NB4 (cell line): ENCODE data around the gene ARHGEF16.

Source experiments
- DNase-seq: peaks from one replicate; pipeline ENCODE4 v3.0.0; 2010; ENCODE audit warnings: low read depth
- H3K4me3 ChIP-seq: one replicate; pipeline ENCODE4 v1.5.1; 2011; ENCODE audit warnings: mild to moderate bottlenecking, low read depth, low read length, moderate library complexity
- CTCF ChIP-seq: IDR thresholded peaks from one replicate; pipeline ENCODE4 v1.5.1; 2012; ENCODE audit warnings: low read depth, low read length
- MAX ChIP-seq: IDR thresholded peaks from 2 replicates; pipeline ENCODE4 v1.6.1; 2011; ENCODE audit warnings: low read depth, low read length
- MYC ChIP-seq: IDR thresholded peaks from 2 replicates; pipeline ENCODE4 v1.6.1; 2011; ENCODE audit warnings: low read depth, low read length
- POLR2A ChIP-seq: IDR thresholded peaks from 2 replicates; pipeline ENCODE4 v1.6.1; 2011; ENCODE audit warnings: mild to moderate bottlenecking; ENCODE audit not compliant: insufficient read length; ENCODE audit errors: extremely low read depth

The ARHGEF16 gene

DNA sequence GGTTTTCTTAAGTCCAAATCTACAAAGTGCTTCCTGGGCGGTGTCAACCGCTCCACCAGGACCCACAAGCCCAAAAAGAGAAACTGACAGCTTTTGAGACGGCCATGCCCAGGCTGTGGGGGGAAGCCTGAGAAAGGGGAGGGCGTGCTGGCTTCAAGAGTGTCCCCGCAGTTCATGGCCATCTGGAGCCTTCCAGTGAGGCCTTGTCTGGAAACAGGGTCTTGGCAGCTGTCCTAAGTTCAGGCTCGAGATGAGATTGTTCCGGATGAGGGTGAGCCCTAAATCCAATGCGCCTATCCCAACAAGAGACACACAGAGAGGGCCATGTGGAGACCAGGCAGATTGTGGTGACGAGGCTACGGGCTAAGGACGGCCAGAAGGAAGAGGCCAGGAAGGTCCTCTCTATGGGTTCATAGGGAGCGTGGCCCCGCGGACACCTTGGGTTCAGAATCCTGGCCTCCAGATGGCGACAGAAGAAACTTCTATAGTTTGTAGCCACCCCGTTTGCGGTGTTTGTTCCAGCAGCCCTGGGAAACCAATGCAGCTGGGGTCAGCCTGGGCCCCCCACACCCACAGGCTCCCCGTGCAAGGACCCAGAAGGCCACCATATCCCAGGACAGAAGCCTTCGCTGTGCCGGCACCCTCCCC lies 70.2 kb downstream of the ARHGEF16 start:
- no peak for TF ChIP-seq CTCF
- TF ChIP-seq POLR2A = no peak
- no peak for DNase-seq
- H3K4me3 ChIP-seq = no peak overlapping the region

DNA sequence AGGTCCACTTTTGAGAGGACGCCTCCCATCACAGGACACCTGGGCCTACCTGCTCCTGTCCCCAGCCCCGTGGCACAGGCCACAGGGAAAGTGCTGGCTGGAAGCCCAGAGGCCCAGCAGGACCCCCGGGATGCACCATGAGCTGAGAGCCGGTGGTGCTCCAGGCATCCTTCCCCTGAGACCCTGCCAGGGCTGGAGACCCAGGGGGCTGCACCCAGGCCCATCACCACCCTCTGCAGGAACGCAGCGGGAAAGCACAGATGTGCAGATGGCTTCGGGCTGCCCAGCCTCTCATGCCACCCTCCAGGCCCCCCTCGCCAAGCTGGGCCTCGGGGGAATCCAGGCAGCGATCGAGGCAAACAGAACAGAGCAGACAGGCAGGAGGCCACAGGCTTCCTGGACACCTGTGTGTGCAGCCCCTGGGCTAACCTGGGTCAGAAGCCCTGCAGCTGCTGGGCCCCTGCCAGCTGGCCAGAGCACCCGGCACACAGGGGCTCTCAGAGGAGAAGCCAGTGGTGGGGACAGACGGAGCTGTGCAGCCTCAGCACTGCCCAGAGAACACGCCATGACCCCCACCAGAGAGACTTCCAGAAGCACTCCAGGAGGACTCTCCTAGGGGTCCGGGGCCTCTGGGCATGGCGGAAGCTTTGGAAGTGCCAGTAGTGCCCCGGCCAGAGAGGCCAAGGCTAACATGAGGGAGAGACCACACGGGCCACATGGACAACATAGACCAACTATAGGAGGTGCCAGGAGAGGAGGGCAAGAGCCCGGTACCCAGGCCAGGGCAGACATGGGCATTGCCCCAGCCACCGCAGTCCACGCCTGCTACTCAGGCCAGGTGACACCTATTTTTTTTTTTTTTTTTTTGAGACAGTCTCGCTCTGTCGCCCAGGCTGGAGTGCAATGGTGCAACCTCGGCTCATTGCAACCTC lies 71.4 kb downstream of the ARHGEF16 start:
- H3K4me3 ChIP-seq = no peak overlapping the region
- no peak for TF ChIP-seq CTCF
- no peak for TF ChIP-seq POLR2A
- no peak for TF ChIP-seq MYC
- TF ChIP-seq MAX = no peak

DNA sequence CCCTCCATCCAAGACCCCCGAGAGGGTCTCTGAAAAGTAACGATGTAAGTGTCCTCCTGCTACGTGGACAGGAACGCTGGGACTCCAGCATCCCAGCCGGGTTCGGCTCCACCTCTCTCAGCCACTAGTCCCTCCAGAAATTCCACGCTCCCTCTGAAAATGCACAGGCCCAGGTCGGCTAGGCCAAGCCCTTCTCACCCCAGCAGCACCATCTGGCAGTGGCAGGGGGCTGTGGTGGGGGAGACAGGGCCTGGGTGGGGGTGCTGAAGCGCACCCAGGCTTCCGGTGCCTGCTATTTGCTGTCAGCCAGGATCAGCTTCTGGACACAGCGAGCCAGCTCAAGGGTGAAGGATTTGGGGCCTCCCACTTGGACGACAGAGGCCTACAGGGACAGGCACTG lies 73.3 kb downstream of the ARHGEF16 start:
- DNase-seq = no peak

More for the DNA sequence above, 71.4 kb downstream of the ARHGEF16 start:
- DNase-seq = no peak

DNA sequence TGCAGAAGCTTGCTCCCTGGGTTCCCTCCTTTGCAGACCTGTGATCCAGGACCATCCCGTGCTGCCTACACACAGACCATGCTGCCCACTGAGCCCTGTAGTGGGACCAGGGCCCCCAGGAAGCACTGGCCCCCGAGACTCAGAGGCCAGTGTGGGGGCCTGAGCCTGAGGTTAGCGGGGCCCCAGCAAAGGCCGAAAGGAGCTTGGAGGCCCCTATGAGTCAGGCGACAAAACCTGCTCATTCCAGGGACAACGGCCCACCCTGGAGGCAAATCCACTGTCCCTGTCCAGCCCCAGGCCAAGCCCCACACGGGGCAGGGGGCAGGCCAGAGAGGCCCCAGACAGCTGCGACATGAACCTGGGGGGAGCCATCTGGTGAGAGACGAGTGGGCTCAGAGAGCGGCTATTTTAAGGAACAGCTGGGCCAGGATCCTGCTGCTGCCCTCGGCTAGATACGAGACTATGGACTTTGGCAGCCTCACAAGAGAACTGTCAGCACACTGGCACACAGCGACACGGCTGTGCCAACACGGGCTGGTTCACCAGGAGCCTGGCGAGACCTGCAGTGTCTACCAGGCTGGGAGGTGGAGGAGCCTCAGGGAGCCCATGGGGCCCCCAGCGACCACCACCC lies 74.7 kb downstream of the ARHGEF16 start:
- no peak for DNase-seq
- H3K4me3 ChIP-seq = no peak overlapping the region
- TF ChIP-seq MYC = no peak
- no peak for TF ChIP-seq CTCF
- TF ChIP-seq MAX = no peak
- TF ChIP-seq POLR2A = no peak

More for the DNA sequence above, 73.3 kb downstream of the ARHGEF16 start:
- H3K4me3 ChIP-seq = no peak overlapping the region
- TF ChIP-seq MAX (no peak), CTCF (no peak), MYC (no peak), POLR2A (no peak)

DNA sequence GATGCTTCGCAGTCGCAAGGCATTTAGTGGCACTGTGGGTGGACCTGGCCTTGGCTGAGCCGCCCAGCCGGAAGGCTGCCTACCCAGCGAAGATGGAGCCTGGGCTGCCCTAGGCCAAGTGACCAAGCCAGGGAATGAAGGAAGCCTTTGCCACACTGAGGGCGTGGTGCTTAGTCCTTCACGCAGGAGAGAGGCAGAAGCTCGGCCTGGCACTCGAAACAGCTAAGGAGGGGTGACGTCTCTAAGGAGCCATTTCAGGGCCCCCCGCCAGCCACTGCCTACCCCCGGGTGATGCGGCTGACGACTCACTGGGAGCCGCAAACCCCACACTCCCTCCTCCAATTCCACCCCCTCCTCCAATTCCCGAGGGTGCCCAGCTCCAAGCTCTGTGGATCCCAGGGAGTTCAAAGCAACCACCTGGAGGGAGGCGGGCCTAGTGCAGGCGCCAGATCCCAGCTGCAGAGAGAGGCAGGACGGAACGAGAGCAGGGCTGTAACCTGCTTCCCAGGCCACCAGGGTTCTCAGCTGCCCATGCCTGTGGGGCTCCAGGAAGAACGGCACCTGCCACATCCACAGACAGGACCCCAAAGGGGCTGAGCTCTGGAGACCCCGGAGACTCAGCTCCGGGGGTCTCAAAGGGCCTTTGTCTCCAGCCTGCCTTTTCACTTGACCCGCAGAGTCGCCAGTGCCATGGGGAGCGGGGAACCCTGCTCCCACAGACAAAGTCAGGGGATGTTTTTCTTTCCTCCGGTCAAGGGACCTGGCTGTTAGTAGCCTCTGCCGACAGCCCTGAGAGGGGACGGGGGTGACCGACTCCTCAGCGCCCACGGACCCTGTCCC lies 75.8 kb downstream of the ARHGEF16 start:
- peak overlapping the region; percentile 32 for H3K4me3 ChIP-seq
- DNase-seq = no peak
- TF ChIP-seq POLR2A (no peak), CTCF (no peak), MYC (no peak), MAX (no peak)
